Glomerular visceral epithelial cell (primary cell): ENCODE data around the gene GCN1.
A peak's percentile ranks its signal among the peaks of the same experiment; 100 is the strongest.
"Not testable (repeated sequence)": the region's sequence is repeated elsewhere in the genome, so short reads cannot be mapped to it uniquely, and the experiment has no call there.

Experiments used
- DNase-seq: peaks from one replicate; pipeline ENCODE4 v3.0.0-alpha.2; 2016; ENCODE audit errors: extremely low spot score

GCN1 gene, protein sequence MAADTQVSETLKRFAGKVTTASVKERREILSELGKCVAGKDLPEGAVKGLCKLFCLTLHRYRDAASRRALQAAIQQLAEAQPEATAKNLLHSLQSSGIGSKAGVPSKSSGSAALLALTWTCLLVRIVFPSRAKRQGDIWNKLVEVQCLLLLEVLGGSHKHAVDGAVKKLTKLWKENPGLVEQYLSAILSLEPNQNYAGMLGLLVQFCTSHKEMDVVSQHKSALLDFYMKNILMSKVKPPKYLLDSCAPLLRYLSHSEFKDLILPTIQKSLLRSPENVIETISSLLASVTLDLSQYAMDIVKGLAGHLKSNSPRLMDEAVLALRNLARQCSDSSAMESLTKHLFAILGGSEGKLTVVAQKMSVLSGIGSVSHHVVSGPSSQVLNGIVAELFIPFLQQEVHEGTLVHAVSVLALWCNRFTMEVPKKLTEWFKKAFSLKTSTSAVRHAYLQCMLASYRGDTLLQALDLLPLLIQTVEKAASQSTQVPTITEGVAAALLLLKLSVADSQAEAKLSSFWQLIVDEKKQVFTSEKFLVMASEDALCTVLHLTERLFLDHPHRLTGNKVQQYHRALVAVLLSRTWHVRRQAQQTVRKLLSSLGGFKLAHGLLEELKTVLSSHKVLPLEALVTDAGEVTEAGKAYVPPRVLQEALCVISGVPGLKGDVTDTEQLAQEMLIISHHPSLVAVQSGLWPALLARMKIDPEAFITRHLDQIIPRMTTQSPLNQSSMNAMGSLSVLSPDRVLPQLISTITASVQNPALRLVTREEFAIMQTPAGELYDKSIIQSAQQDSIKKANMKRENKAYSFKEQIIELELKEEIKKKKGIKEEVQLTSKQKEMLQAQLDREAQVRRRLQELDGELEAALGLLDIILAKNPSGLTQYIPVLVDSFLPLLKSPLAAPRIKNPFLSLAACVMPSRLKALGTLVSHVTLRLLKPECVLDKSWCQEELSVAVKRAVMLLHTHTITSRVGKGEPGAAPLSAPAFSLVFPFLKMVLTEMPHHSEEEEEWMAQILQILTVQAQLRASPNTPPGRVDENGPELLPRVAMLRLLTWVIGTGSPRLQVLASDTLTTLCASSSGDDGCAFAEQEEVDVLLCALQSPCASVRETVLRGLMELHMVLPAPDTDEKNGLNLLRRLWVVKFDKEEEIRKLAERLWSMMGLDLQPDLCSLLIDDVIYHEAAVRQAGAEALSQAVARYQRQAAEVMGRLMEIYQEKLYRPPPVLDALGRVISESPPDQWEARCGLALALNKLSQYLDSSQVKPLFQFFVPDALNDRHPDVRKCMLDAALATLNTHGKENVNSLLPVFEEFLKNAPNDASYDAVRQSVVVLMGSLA (N-terminal part only)

DNA sequence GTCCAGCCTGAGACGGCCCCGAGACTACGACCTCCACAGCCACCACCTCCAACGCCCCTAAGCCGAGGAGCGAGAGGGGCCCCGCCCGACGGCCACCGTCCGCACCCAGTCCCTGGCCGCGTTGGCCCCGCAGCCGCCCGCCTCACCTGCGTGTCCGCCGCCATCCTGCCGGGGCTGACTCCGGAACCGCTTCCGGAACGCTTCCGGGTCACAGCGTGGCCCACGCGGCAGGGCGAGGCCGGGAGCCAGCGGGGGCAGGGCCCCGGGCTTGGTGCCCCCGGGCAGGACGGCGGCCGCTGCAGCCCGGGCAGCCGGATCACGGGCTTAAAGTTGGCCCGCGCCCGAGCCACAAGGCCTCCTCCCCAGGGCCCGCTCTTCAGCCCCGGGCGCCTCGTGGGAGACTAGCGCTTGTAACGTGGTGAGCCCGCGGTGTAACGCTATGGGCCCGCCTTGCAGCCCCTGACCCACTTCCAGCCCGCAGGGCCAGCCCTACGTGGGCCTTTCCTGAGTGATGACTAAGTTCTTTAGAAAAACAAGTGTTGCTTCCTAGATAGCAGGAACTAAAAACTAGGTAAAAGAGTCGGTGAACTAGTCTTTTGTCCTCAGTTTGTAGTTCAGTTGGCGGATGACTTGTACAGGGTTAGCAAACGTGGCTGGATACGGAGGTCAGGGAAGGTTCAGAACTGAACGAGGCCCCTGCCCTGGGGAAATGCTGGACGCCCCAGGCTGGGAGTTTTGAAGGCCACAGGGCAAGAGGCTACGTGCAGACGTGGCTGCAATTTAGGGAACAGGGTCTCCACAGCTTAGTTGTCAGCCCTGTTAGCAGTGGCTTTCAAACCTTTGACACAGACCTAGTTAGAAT, at the start of gene GCN1:
Gene GCN1 (minus strand): TSS at position 182 of the 862 bp plus-strand sequence. CDS start 18 bp downstream, at position 164.
- peak; percentile 80 for DNase-seq

DNA sequence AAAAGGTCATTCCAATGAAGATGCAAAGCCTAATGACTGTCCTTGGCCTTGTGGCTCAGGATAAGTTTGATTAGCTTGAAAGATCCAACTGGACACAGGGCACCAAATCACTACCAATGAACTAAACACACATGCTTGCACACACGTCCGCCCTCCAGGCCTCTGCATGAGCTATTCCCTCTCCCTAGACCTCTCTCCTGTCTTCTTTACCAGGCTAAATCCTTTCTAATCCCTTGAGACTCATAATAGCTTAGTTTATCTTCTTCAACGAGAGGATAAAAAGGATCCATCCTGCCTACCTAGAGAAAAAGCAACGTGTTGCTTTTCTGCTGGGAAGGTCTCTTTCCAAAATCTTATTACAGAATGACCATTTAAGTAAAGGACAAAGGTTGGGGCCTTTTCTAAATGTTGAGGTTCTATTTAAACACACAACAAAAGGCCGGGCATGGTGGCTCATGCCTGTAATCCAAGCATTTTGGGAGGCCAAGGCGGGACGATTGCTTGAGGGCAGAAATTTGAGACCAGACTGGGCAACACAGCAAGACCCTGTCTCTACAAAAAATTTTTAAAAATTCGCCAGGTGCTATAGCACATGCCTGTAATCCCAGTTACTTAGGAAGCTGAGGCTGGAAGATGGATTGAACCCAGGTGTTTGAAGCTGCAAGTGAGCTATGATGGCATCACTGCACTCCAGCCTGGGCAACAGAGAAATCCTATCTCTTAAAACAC, 48.6 kb upstream of the GCN1 start:
- DNase-seq: no peak

DNA sequence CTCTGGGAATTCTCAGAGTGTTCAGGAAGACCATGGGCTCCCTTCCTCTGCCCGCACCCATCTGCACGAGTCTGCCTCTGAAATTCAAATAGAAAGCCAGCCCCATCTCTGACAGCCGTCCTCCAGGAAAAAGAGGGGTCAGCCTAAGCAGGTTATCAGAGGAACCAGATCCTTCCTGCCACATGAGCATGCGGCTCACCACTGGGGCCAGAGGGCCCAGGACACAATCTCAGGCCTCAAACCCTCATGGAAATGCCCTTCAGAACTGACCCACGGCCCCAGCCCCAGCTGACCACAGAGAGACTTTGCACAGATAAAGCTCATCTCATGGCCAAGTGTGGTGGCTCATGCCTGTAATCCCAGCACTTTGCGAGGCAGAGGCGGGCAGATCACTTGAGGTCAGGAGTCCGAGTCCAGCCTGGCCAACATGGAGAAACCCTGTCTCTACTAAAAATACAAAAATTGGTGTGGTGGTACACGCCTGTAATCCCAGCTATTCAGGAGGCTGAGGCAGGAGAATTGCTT, 47.8 kb upstream of the GCN1 start:
- DNase-seq: no peak

DNA sequence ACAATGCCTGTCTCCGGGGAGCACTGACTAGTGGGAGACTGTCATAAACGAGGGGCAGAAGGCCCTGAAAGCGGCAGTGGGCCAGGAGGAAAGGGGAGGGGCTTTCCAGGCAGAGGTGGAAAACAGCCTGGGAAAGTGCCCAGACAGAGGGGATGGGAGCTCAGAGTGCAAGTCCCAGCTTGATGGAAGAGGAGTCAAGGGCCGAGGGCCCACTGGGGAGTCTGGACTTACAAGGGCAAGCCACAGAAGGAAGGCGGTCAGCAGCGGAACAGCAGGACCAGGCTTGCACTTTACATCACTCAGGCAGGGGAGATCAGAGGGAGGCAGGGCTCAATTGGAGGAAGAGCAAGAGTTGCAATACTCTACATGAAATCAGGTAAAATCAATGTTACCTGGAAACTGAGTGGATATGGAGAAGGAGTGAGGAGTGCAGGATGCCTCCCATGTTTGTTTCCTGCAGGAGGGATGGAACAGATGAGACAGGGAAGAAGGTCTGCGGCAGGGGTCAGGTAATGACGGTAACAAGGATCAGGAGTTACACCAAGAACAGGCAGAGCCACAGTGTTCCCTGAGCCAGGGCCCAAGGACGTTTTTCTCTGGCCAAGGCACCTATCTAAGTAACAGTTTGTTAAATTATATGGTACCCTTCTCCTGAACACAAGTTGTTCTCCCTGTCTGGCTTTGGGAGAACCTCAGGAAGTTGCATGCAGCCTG, 47.2 kb upstream of the GCN1 start:
- DNase-seq: no peak

DNA sequence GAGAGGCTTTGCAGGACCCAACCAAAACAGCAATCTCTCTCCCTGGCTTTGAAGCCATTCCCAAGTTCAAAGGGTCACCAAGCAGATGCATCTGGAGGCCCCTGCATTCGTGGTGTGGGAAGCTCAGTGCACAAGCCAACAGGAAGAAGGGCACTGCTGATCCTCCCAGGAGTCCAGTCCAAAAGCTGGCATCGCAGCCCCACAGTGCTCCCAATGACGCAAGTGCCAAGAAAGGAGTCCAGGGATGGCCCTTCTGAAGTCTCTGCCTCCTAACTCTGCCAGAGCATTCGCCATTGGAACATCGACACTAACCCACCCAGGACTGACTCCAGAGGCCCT, 45.9 kb upstream of the GCN1 start:
- no peak for DNase-seq

DNA sequence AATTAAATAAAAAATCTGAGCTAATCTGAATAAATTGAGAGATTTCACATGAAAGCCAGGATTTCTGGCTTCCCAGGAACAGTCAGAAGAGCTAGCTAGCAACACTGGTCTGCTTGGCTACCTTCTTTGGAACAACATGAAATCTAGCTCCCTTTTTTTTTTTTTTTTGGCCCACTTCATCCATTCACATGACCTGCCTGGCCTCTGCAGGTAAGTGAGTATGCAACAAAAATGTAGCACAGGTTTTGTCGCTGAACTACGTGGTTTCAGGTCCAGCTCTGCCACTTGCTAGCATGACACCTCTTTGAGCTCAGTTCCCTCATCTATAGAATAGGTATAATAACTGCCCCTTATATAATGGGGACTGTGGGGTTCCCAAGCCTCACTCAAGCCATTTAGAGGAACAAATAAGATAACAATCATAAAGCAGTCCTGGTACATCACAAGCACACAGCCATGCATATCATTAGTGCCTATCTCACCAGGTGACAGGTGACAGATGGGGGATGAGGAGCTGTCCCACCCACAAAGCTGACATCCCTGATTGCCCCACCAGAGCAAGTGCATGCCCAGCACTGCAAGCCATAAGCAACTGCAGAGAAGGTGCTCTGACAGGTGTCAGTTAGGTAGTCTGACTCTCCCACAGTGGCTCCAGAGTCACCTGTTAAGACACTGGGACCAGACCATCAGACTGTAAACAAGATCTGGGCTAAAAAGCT, 45.4 kb upstream of the GCN1 start:
- no peak for DNase-seq

DNA sequence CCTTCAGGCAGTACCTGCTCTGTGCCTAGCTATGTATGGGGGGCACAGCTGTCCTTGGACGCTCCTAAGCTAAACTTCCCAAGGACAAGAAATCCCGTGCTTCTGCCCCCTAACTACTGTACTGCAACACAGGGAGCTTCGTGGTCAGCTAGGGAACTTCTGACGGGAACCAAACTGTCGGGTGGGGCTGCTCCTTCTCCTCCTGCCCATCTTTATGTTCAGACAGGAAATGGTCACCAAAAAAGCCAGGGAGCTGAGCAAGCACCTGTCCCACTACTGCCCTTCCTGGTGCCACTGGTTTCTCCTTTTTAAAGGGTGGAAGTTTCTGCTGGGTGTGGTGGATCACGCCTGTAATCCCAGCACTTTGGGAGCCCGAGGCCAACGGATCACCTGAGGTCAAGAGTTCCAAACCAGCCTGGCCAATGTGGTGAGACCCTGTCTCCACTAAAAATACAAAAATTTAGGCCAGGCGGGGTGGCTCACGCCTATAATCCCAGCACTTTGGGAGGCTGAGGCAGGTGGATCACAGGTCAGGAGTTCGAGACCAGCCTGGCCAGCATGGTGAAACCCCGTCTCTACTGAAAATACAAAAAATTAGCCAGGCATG, 44.4 kb upstream of the GCN1 start:
- no peak for DNase-seq

DNA sequence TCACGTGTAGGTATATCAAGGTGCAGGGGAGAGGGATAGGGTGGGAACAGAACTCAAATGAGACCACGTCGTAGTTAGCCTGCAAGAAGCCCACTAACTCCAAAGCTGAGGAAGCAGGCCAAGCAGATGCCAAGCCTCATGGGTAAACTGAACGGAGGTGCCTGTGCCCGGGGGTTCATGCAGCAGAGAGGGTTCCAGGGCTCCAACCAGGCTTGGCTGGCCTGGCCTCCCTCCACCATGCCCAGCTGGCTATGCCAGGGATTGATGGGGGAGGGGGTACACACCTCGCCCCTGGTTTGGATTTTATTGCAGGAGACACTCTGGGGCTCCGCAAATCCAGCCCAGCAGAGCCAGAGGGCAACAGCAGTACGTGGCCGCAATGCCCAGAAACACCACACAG, 43.7 kb upstream of the GCN1 start:
- no peak for DNase-seq

DNA sequence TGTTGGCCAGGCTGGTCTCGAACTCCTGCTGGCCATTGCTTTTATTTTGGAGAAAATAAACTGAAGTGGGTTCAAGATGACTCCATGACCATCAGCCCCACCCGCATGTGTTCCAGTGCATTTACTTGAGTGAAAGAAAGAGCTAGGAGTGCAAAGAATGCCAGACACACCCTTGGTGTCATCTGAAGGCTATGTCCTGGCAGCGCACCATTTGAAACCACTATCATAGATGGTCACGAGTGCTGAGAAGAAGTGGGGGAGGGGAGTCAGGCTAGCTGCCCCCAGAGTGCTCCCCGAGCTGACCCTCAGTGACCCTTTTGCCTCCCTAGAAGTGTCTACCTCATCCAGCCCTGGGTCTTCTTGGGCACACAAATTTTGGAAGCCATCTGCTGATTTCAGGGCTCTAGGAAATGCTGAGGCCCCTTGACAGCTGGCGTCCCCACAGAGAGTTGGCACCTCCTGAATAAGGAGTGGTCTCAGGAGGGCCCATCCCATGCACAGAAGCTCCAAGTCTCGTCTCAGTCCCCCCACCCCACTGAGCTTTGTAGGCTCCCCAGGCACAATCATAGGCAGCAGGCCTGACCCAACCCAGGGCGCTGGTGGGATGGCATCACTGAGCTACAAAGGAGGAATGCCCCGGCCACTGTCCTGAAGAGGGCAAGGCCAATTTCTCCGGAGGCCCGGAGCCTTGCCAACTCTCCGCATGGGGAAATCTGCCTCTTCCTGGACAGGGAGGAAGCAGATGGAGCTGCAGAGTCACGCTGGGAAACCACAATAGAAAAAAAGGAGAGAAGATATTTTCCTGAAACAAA, 43.1 kb upstream of the GCN1 start:
- peak; percentile 87 for DNase-seq

DNA sequence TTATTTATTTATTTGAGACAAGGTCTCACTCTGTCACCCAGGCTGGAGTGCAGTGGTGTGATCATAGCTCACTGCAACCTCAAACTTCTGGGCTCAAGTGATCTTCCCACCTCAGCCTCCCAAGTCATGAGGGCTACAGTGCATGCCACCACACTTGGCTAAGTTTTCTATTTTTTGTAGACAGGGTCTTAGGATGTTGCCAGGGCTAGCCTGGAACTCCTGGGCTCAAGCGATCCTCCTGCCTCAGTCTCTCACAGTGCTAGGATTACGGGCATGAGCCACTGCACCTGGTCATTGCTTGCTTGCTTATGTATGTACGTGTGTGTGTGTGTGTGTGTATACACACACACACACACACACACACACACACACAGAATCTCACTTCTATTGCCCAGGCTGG, 42.3 kb upstream of the GCN1 start:
- not testable (repeated sequence) for DNase-seq

DNA sequence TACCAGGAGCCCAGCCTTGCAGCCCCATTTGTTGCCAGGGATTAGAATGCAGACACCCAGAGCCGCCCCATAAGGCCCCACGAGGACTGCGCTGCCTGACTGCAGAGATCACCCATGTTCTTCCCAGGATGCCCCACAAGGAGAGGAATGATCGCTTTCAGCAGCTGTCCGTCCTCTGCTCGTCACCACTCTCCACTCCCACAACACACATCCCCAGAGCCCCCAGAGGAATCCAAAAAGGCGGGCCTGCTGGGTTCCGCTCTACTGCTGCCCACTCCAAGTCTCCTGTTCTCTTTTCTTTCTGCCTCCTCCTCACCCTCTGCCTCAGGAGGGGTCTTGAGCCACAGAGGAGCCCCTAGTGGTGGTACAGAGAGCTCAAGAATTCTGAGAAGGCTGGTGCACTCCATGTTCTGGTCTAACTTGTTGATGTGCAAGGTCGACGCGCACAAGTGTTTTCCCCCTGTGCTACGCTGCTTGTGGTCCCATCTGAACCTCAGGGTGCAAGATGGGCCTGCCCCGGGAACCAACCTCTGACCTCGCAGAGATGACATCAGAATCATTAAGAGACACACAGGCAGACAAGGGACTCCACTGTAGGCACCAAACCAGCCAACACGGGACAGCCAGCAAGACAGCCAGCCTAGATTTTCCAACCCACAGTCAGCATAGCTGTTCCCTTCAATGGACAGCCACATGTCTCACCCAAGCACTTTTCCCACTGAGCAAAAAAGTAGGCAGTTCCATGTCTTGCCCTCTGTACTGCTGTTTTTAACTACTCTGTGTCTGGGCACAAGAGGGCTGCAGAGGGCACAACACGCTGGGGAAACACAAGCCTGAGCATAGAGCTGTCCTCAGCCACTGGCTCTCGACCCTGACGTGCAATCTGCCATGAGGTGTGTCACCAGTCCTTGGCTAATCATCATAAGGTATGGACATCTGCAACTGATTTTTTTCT, 41.1 kb upstream of the GCN1 start:
- peak; percentile 23 for DNase-seq

DNA sequence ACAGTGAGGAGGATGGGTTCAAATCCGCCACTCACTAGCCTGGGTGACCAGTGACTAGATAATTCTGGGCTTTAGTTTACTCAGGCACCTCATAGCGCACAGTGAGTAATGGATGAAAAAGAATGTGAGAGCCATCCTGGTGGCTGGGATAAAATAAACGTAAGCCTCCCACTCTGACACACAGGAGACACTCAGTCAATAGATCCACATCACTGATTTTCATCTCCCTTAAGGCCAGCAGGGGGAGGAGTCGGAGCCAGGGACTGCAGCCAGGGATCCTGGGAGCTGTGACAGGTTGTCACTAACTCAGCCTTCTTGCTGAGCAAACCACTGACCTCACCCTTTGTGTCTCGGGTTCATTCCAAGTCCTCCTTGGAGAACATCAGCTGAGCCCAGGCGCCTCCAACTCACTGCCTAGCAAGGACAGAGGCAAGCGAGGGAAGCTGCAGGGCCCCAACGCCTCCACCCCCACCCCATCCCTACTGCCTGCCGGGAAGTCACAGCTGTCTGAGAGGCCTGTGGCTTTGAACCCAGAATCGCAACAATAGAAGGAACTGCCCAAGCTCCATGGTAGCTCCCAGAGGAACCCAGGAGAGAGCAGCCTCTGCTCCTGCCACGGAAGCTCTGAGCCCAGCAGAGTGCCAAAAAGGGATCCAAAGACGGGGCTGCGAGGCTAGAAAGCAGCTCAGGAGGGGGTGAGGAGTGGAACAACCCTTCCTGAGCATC, 40.3 kb upstream of the GCN1 start:
- peak; percentile 98 for DNase-seq

DNA sequence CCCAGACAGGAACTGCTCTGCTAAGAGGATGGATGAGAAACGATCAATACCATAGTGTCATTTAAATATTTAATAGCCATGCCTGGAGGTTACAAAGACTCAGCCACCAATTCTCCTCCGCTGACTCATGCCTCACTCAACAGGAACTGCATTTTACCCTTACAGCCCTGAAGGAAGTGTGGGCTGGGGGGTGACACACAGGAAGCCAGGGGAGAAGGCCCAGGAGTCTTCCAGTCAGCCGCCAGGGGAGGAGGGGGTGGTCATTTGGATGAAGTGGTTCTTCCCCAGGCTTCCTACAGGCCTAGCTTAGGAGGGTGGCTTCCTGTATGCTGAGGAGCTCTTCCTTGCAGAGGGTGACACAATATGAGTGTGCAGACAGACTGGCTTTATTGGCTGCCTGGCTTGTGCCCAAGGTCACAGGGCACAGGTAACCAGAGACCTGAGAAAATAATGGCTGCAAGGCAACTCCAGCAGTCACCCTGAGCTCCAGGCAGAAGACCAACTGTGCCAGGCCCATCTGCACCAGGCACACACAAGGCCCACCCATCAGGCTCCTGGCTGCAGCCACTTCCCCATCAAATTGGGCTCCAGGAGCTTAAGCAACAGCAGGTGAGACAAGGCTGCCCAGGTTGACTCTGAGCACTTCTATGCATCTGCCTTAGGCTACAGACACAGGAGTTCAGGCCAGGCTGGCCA, 36.9 kb upstream of the GCN1 start:
- peak; percentile 93 for DNase-seq

DNA sequence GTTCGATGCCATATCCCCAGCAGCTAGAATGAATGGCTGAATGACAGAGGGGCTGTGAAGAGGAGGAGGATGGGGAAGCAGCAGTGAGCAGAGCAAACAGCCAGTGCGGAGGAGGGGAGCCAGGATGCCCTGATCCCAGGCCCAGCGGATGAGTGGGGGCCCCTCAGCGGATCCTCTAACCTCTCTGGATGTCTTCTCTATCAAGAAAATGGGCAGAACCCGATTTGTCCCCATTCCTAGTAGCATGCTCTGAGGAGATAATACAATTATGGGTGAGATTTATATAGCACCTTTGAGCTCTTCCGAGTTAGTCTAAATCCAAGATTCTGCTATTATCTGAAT, 36.4 kb upstream of the GCN1 start:
- DNase-seq: no peak

DNA sequence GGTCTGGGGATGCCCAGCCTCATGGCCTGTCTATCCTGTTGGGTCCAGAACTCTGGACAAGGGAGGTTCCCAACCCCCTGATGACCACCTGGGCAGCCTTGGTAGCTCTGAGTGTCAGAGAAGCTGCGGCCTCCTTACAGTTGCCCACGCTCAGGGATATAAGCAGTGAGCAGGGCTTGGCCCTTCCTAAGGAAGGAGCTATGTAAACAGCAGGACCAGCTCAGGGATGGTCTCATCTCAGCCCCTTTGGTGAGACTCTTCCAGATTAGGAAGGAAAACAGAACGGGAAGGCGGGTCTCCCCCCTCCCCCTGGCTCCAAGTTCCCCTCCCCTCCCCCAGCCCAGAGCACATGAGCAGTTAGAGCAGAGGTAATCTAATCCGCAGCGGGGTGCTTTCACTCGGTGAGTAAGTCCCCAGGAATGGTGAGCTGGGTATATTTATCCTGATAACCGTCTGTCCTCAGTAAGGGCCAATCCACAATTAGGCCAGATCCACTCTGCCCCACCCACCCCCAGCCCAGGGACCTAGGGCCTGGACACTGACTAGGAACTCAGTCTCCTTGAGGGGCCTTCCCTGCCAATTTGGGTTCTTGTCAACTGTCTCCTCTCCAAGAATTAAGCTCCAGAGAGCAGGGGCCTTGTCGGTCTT, 35.9 kb upstream of the GCN1 start:
- DNase-seq: peak; percentile 93
